ENCODE measurements around the gene FCRL5.

GRCh38 chr1:157485793-157486192, 66.5 kb downstream of the FCRL5 start:
- no peak for TF ChIP-seq EZH2 (IDR thresholded peaks at IDR 0.05)
- TF ChIP-seq CTCF (IDR thresholded peaks at IDR 0.05) = no peak
- TF ChIP-seq EZH2phosphoT487 (IDR thresholded peaks at IDR 0.05) = no peak
